ENCODE measurements around the gene SVOPL.

SVOPL gene

GRCh38 chr7:138746073-138746472 lies 44.9 kb upstream of the SVOPL start:
- no peak overlapping the region for H3K9ac ChIP-seq

GRCh38 chr7:138745189-138745588 lies 44.0 kb upstream of the SVOPL start:
- no peak overlapping the region for H3K4me2 ChIP-seq (ENCODE audit: low read length)
- H3K27ac ChIP-seq, result no peak overlapping the region
- H3K79me2 ChIP-seq, result no peaks in the 10 kb centered on the region
- no peaks in the 10 kb centered on the region for H3K9me3 ChIP-seq (ENCODE audit: control insufficient read depth, low read length)
- no peaks in the 10 kb centered on the region for H3K27me3 ChIP-seq (ENCODE audit: control insufficient read depth, insufficient read depth, low read length)
- H2AFZ ChIP-seq, result no peak overlapping the region
- H3K4me3 ChIP-seq (ENCODE audit: low read depth, low read length), result no peak overlapping the region
- no peaks in the 10 kb centered on the region for H3K36me3 ChIP-seq (ENCODE audit: control insufficient read depth, insufficient read depth, low read length)
- peaks cover 28% of the 10 kb centered on the region for H3K4me1 ChIP-seq
- TF ChIP-seq, protein P1, sequence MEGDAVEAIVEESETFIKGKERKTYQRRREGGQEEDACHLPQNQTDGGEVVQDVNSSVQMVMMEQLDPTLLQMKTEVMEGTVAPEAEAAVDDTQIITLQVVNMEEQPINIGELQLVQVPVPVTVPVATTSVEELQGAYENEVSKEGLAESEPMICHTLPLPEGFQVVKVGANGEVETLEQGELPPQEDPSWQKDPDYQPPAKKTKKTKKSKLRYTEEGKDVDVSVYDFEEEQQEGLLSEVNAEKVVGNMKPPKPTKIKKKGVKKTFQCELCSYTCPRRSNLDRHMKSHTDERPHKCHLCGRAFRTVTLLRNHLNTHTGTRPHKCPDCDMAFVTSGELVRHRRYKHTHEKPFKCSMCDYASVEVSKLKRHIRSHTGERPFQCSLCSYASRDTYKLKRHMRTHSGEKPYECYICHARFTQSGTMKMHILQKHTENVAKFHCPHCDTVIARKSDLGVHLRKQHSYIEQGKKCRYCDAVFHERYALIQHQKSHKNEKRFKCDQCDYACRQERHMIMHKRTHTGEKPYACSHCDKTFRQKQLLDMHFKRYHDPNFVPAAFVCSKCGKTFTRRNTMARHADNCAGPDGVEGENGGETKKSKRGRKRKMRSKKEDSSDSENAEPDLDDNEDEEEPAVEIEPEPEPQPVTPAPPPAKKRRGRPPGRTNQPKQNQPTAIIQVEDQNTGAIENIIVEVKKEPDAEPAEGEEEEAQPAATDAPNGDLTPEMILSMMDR (IDR thresholded peaks at IDR 0.05), result no peak
- H3K9ac ChIP-seq, result no peak overlapping the region

More at GRCh38 chr7:138746073-138746472, 44.9 kb upstream of the SVOPL start:
- Histone ChIP-seq H3K9me3 (ENCODE audit: control insufficient read depth, low read length) (no peaks in the 10 kb centered on the region), H3K4me3 (ENCODE audit: low read depth, low read length) (no peak overlapping the region), H2AFZ (peak overlapping the region; percentile 3), H3K79me2 (no peaks in the 10 kb centered on the region), H3K4me2 (ENCODE audit: low read length) (no peak overlapping the region), H3K27me3 (ENCODE audit: control insufficient read depth, insufficient read depth, low read length) (no peaks in the 10 kb centered on the region), H3K27ac (peak overlapping the region; percentile 94), H3K36me3 (ENCODE audit: control insufficient read depth, insufficient read depth, low read length) (no peaks in the 10 kb centered on the region), H3K4me1 (peaks cover 32% of the 10 kb centered on the region)
- TF ChIP-seq, protein P1 (IDR thresholded peaks at IDR 0.05), result no peak

- Histone ChIP-seq H3K4me1 (peaks cover 8% of the 10 kb centered on the region), H3K27me3 (ENCODE audit: control insufficient read depth, insufficient read depth, low read length) (no peaks in the 10 kb centered on the region), H3K4me2 (ENCODE audit: low read length) (no peak overlapping the region), H3K4me3 (ENCODE audit: low read depth, low read length) (no peak overlapping the region), H3K79me2 (no peaks in the 10 kb centered on the region), H3K9ac (no peak overlapping the region), H3K27ac (no peak overlapping the region), H3K36me3 (ENCODE audit: control insufficient read depth, insufficient read depth, low read length) (no peaks in the 10 kb centered on the region), H2AFZ (peak overlapping the region; percentile 25), H3K9me3 (ENCODE audit: control insufficient read depth, low read length) (no peaks in the 10 kb centered on the region)
- TF ChIP-seq, protein P1 (IDR thresholded peaks at IDR 0.05), result no peak
Observed at GRCh38 chr7:138741453-138741735, 40.2 kb upstream of the SVOPL start.

GRCh38 chr7:138739859-138740258 lies 38.7 kb upstream of the SVOPL start:
- Histone ChIP-seq H3K4me1 (peaks cover 4% of the 10 kb centered on the region), H2AFZ (peak overlapping the region; percentile 11), H3K27ac (no peak overlapping the region), H3K4me3 (ENCODE audit: low read depth, low read length) (no peak overlapping the region), H3K79me2 (no peaks in the 10 kb centered on the region), H3K9ac (no peak overlapping the region), H3K27me3 (ENCODE audit: control insufficient read depth, insufficient read depth, low read length) (no peaks in the 10 kb centered on the region), H3K36me3 (ENCODE audit: control insufficient read depth, insufficient read depth, low read length) (no peaks in the 10 kb centered on the region), H3K9me3 (ENCODE audit: control insufficient read depth, low read length) (no peaks in the 10 kb centered on the region), H3K4me2 (ENCODE audit: low read length) (no peak overlapping the region)
- TF ChIP-seq, protein P1 (IDR thresholded peaks at IDR 0.05), result no peak

GRCh38 chr7:138738551-138739335 lies 37.6 kb upstream of the SVOPL start:
- Histone ChIP-seq H3K27ac (peak overlapping the region; percentile 1), H3K36me3 (ENCODE audit: control insufficient read depth, insufficient read depth, low read length) (no peaks in the 10 kb centered on the region), H3K79me2 (no peaks in the 10 kb centered on the region), H3K4me2 (ENCODE audit: low read length) (no peak overlapping the region), H3K27me3 (ENCODE audit: control insufficient read depth, insufficient read depth, low read length) (no peaks in the 10 kb centered on the region), H2AFZ (peak overlapping the region; percentile 42), H3K9me3 (ENCODE audit: control insufficient read depth, low read length) (no peaks in the 10 kb centered on the region), H3K4me3 (ENCODE audit: low read depth, low read length) (no peak overlapping the region), H3K9ac (no peak overlapping the region), H3K4me1 (peaks cover 4% of the 10 kb centered on the region)
- TF ChIP-seq, protein P1 (IDR thresholded peaks at IDR 0.05), result peak; percentile 94
